Testis (tissue), 3 donors: Measurements from ENCODE around the gene ELMOD3. TPM values are rescaled to one million over a fixed set of nuclear protein-coding genes. Genes with fewer than 3 reads are reported as not detected.

Experiments
- DNase-seq: peaks from one replicate; pipeline ENCODE4 v3.0.0-alpha.2; 2019
- H3K27ac ChIP-seq, 2 donors: fragments of 200-600 bp; sonication (generic); one replicate each; pipeline ENCODE4 v1.5.1; 2019
- H3K27me3 ChIP-seq: fragments of 200-600 bp; sonication (generic); one replicate; pipeline ENCODE4 v1.5.1; 2019
- H3K36me3 ChIP-seq: fragments of 200-600 bp; sonication (generic); one replicate; pipeline ENCODE4 v1.5.1; 2017; ENCODE audit warnings: low read depth; ENCODE audit errors: missing control alignments
- H3K4me1 ChIP-seq: fragments of 200-600 bp; sonication (generic); one replicate; pipeline ENCODE4 v1.5.1; 2019
- H3K4me3 ChIP-seq, 2 donors: fragments of 200-600 bp; sonication (generic); one replicate each; pipeline ENCODE4 v1.5.1; 2017 to 2019
- H3K9me3 ChIP-seq: fragments of 200-600 bp; sonication (generic); one replicate; pipeline ENCODE4 v1.5.1; 2017
- CTCF ChIP-seq, 3 experiments: fragments of 450-650 bp in 2 of 3; fragments of 200-600 bp in 1 of 3; sonication (generic) in 1 of 3; IDR thresholded peaks; one replicate each; pipeline ENCODE4 v1.5.1; 2016 to 2019; ENCODE audit warnings: antibody characterized with exemption in 3 of 3, mild to moderate bottlenecking in 2 of 3, moderate library complexity in 1 of 3
- POLR2A ChIP-seq: fragments of 450-650 bp; IDR thresholded peaks from one replicate; pipeline ENCODE4 v1.6.1; 2017; ENCODE audit warnings: antibody characterized with exemption, mild to moderate bottlenecking, moderate library complexity
- WGBS, 2 donors: methylation state at CpG; one replicate each; pipeline ENCODE4 v1.1.5; 2018; 5-methylcytosine and 5-hydroxymethylcytosine counted together
- intact Hi-C: fragments of 100-400 bp; cut with DNase I; formaldehyde crosslinking; loops from one replicate; pipeline ENCODE4 v1.15.1; 2023; ENCODE audit warnings: low total_unique reads
- polyA plus RNA-seq: library from polyadenylated mRNA; stranded (reverse); fragments of 350-450 nt; fragmentation: Illumina TruSeq; extraction: RNeasy Lipid Tissue Mini Kit (QIAGEN cat#74804); gene quantifications from one replicate; pipeline ENCODE4 v1.2.3, GENCODE V29; 2014; ENCODE audit warnings: low read depth, low replicate concordance; ENCODE audit not compliant: insufficient read depth
- total RNA-seq, 2 donors: library from RNA; depleted of rRNA; stranded (reverse); fragments of >200 nt; gene quantifications; one replicate each; pipeline ENCODE4 v1.2.3, GENCODE V29; 2016

ELMOD3 gene
- total and polyA plus RNA-seq, 3 donors from 2014 or later = 26.2 to 51.6 (median 38.4) TPM

- intact Hi-C loops = no loop called here
- H3K27ac ChIP-seq = peak overlapping the region in 1 of 2 donors; percentile 97
- no peak for TF ChIP-seq POLR2A
- no peak for TF ChIP-seq CTCF (IDR thresholded peaks at IDR 0.05)
- peaks cover 31% of the 10 kb centered on the region for H3K4me1 ChIP-seq
- DNase-seq = no peak
- no peaks in the 10 kb centered on the region for H3K9me3 ChIP-seq
- H3K4me3 ChIP-seq = no peak overlapping the region
- no peaks in the 10 kb centered on the region for H3K27me3 ChIP-seq
- no peaks in the 10 kb centered on the region for H3K36me3 ChIP-seq
- WGBS, 2 donors = 87 to 88% methylated on average over 2 of the region's 2 CpGs
These were observed 67.5 kb downstream of the ELMOD3 start for GRCh38 chr2:85422072-85422457.

- intact Hi-C loops = no loop called here
- H3K36me3 ChIP-seq = no peaks in the 10 kb centered on the region
- H3K9me3 ChIP-seq = no peaks in the 10 kb centered on the region
- no peak overlapping the region for H3K27ac ChIP-seq
- peaks cover 28% of the 10 kb centered on the region for H3K4me1 ChIP-seq
- H3K27me3 ChIP-seq = no peaks in the 10 kb centered on the region
- no peak overlapping the region for H3K4me3 ChIP-seq
- no peak for DNase-seq
- 80 to 81% methylated on average over 1 to 5 of the region's 5 CpGs for WGBS, 2 donors
- TF ChIP-seq CTCF (IDR thresholded peaks at IDR 0.05) (no peak), POLR2A (no peak)
These were observed 69.0 kb downstream of the ELMOD3 start for GRCh38 chr2:85423525-85423924.

- TF ChIP-seq POLR2A (no peak), CTCF (IDR thresholded peaks at IDR 0.05) (no peak)
- Histone ChIP-seq H3K27me3 (no peaks in the 10 kb centered on the region), H3K9me3 (no peaks in the 10 kb centered on the region), H3K4me1 (peaks cover 11% of the 10 kb centered on the region), H3K27ac (no peak overlapping the region), H3K4me3 (no peak overlapping the region), H3K36me3 (no peaks in the 10 kb centered on the region)
- intact Hi-C loops = no loop called here
- WGBS, 2 donors = 79 to 89% methylated on average over 3 of the region's 3 CpGs
- no peak for DNase-seq
These were observed 71.0 kb downstream of the ELMOD3 start for GRCh38 chr2:85425588-85425987.

- DNase-seq = no peak
- intact Hi-C loops = no loop called here
- H3K27ac ChIP-seq = no peak overlapping the region
- no peaks in the 10 kb centered on the region for H3K9me3 ChIP-seq
- H3K4me3 ChIP-seq = no peak overlapping the region
- no peaks in the 10 kb centered on the region for H3K36me3 ChIP-seq
- TF ChIP-seq POLR2A = no peak
- 79 to 81% methylated on average over 3 of the region's 3 CpGs for WGBS, 2 donors
- H3K27me3 ChIP-seq = no peaks in the 10 kb centered on the region
- H3K4me1 ChIP-seq = no peaks in the 10 kb centered on the region
These were observed 72.8 kb downstream of the ELMOD3 start for GRCh38 chr2:85427300-85427835.

- 82 to 83% methylated on average over 7 of the region's 7 CpGs for WGBS, 2 donors
- no peaks in the 10 kb centered on the region for H3K9me3 ChIP-seq
- no peaks in the 10 kb centered on the region for H3K36me3 ChIP-seq
- peaks cover 5% of the 10 kb centered on the region for H3K4me1 ChIP-seq
- DNase-seq = no peak
- TF ChIP-seq CTCF (IDR thresholded peaks at IDR 0.05) = no peak
- TF ChIP-seq POLR2A = no peak
- no peaks in the 10 kb centered on the region for H3K27me3 ChIP-seq
- no peak overlapping the region for H3K27ac ChIP-seq
- H3K4me3 ChIP-seq = no peak overlapping the region
- intact Hi-C loops = no loop called here
These were observed 73.8 kb downstream of the ELMOD3 start for GRCh38 chr2:85428343-85428881.
